Measurements from ENCODE around the gene RABGAP1L. TPM values are rescaled to one million over a fixed set of nuclear protein-coding genes. Genes with fewer than 3 reads are reported as not detected.

The RABGAP1L gene
- total and polyA plus RNA-seq, 7 experiments from 2014 or later: 38.4 to 97.4 (median 55.1) TPM

DNA sequence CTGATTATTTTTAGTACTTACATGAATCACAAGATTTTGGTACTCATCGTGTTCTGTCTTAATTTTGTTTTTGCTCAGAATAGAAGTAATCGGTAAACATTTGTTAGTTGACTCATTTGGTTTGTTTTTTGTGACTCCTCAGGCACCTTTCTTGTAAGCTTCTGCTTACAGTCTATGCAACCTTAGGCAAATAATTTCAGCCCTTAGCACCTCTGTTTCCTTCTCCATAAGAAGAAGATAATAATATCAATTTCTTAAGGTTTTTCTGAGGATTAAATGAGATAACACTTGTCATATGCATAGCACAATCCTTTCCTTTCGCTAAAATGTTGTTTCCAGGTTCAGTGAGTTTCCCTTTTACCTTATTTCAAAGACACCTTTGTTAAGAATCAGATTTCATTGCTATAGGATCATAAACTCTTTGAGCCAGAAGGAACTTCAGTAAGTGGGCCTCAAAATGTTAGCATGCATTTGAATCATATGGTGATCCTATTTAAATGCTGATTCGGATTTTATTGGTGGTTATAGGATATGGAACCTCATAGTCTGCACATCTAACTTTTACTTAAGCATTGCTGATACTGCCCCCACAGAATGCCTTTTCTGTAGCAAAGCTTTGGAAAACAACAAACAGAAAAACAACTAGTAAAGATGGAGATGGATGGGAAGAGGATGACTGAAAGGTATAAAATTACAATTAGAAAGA is 567.7 kb downstream of the RABGAP1L start:
- H3K4me3 Mint-ChIP-seq: no peak overlapping the region
- Histone ChIP-seq H3K27ac (ENCODE audit: low read depth, low read length) (no peak overlapping the region), H3K4me3 (ENCODE audit: low read length) (no peak overlapping the region), H3K27me3 (ENCODE audit: control insufficient read depth in 2 of 2, insufficient read depth in 2 of 2, low read length in 2 of 2) (no peaks in the 10 kb centered on the region), H3K9me3 (ENCODE audit: control insufficient read depth in 2 of 3, low read length in 3 of 3) (no peaks in the 10 kb centered on the region), H3K36me3 (ENCODE audit: control insufficient read depth in 2 of 3, insufficient read depth in 3 of 3, low read length in 3 of 3) (no peaks in the 10 kb centered on the region), H3K4me1 (ENCODE audit: control insufficient read depth in 2 of 2, insufficient read depth in 2 of 2, low read length in 2 of 2) (no peaks in the 10 kb centered on the region)
- ATAC-seq: no peak
- DNase-seq: no peak
- intact Hi-C loops (cut with micrococcal nuclease): loop anchor here (1.0 kb wide), 3 partner anchors 465 to 1307 kb away; no protein-coding TSS in a partner anchor
- H3K36me3 Mint-ChIP-seq: peaks cover 0 to 6% (median 0%) of the 10 kb centered on the region in 5 donors
- no peaks in the 10 kb centered on the region for H3K9me3 Mint-ChIP-seq
- H3K27ac Mint-ChIP-seq: no peak overlapping the region
- peaks cover 0 to 1% (median 0%) of the 10 kb centered on the region in 7 donors for H3K4me1 Mint-ChIP-seq
- ChIA-PET CTCF (interaction anchor here (0.8 kb wide), 1 partner anchor 903 kb away, joined by 3 read pairs; no protein-coding TSS in a partner anchor), POLR2A (no interaction called here)
- H3K27me3 Mint-ChIP-seq: peaks cover 0 to 2% (median 0%) of the 10 kb centered on the region in 5 donors

DNA sequence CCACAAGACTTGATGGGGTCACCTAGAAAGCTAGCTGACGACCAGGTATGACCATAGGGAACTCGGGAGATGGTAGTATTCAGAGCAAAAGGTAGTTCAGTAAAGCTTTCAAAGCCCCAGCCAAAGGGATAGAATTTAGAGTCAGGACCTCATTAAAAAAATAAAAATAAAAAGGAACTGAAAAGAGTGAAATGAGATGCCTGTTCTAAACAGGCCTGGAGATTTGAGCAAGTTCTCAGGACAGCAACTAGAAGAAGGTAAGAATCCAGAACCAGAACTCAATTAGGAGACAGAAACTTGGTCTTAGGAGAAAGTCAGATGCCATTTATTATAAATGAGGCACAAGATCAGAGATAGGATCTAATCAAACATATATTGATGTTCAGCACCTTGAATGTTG is 575.0 kb downstream of the RABGAP1L start:
- ChIA-PET CTCF (no interaction called here), POLR2A (no interaction called here)
- peaks cover 0 to 2% (median 0%) of the 10 kb centered on the region in 5 donors for H3K27me3 Mint-ChIP-seq

DNA sequence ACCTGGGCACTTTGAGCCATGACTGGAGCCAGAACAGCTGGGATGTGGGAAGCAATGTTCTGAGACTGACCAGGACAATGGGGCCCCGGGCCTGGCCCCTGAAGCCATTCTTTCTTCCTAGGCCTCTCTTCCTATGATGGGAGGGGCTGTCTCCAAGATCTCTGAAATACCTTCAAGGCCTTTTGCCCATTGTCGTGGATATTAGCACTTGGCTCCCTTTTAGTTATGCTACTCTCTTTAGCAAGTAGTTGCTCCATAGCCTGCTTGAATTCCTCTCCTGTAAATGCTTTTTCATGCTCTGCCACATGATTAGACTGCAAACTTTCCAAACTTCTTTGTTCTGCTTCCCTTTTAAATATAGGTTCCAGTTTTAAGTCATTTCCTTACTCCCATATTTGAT is 577.5 kb downstream of the RABGAP1L start:
- no peak for ATAC-seq
- Mint-ChIP-seq H3K4me3 (no peak overlapping the region), H3K27ac (no peak overlapping the region), H3K36me3 (peaks cover 4 to 30% (median 24%) of the 10 kb centered on the region in 5 donors), H3K4me1 (peaks cover 0 to 18% (median 7%) of the 10 kb centered on the region in 7 donors), H3K27me3 (no peaks in the 10 kb centered on the region), H3K9me3 (peaks cover 0 to 29% (median 8%) of the 10 kb centered on the region in 11 donors)
- intact Hi-C loops (cut with micrococcal nuclease): no loop called here
- Histone ChIP-seq H3K36me3 (ENCODE audit: control insufficient read depth in 2 of 3, insufficient read depth in 3 of 3, low read length in 3 of 3) (no peaks in the 10 kb centered on the region), H3K9me3 (ENCODE audit: control insufficient read depth in 2 of 3, low read length in 3 of 3) (peaks cover 0 to 6% (median 0%) of the 10 kb centered on the region in 3 experiments), H3K27me3 (ENCODE audit: control insufficient read depth in 2 of 2, insufficient read depth in 2 of 2, low read length in 2 of 2) (no peaks in the 10 kb centered on the region), H3K27ac (ENCODE audit: low read depth, low read length) (no peak overlapping the region), H3K4me1 (ENCODE audit: control insufficient read depth in 2 of 2, insufficient read depth in 2 of 2, low read length in 2 of 2) (no peaks in the 10 kb centered on the region), H3K4me3 (ENCODE audit: low read length) (no peak overlapping the region)
- ChIA-PET CTCF (no interaction called here), POLR2A (no interaction called here)
- no peak for DNase-seq

More for the DNA sequence above, 575.0 kb downstream of the RABGAP1L start:
- H3K4me1 Mint-ChIP-seq: peaks cover 0 to under 1% (median 0%) of the 10 kb centered on the region in 7 donors
- H3K27ac Mint-ChIP-seq: no peak overlapping the region
- Histone ChIP-seq H3K9me3 (ENCODE audit: control insufficient read depth in 2 of 3, low read length in 3 of 3) (peaks cover 0 to 6% (median 0%) of the 10 kb centered on the region in 3 experiments), H3K4me3 (ENCODE audit: low read length) (no peak overlapping the region), H3K27me3 (ENCODE audit: control insufficient read depth in 2 of 2, insufficient read depth in 2 of 2, low read length in 2 of 2) (no peaks in the 10 kb centered on the region), H3K4me1 (ENCODE audit: control insufficient read depth in 2 of 2, insufficient read depth in 2 of 2, low read length in 2 of 2) (no peaks in the 10 kb centered on the region), H3K36me3 (ENCODE audit: control insufficient read depth in 2 of 3, insufficient read depth in 3 of 3, low read length in 3 of 3) (no peaks in the 10 kb centered on the region), H3K27ac (ENCODE audit: low read depth, low read length) (no peak overlapping the region)
- DNase-seq: no peak
- no peak overlapping the region for H3K4me3 Mint-ChIP-seq
- H3K9me3 Mint-ChIP-seq: peaks cover 0 to 29% (median 8%) of the 10 kb centered on the region in 11 donors
- intact Hi-C loops (cut with micrococcal nuclease): no loop called here
- ATAC-seq: no peak
- peaks cover 4 to 31% (median 24%) of the 10 kb centered on the region in 5 donors for H3K36me3 Mint-ChIP-seq

DNA sequence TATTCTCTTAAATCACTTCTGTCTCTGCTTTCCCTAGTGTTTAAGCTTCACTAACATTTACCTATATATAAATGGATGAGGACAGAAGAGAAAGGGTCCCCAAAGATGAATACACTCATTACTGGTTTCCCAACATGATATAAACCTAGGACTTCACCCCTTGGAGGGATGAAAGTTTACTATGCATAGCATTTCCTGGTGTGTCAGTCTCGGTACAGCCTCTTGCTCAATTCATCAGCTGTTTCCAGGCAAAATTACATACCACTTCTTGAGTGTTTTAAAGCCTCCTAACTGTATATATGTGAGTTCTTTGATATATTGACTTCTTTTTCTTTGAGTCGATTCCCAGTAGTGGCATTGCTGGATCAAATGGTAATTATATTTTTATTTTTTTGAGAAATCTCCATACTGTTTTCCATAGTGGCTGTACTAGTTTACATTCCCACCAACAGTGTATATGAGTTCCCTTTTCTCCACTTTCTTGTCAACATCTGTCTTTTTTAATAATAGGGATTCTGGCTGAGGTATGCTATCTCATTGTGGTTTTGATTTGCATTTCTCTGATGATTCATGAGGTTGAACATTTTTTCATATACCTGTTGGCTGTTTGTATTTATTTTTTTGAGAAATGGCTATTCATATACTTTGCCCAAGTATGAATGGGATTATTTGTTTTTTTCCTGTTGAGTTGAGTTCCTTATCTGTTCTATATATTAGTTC is 581.1 kb downstream of the RABGAP1L start:
- ChIA-PET POLR2A (no interaction called here), CTCF (interaction anchor here (1.1 kb wide), 2 partner anchors 478 to 482 kb away, joined by 3 to 4 read pairs; no protein-coding TSS in a partner anchor)
- no peaks in the 10 kb centered on the region for H3K36me3 ChIP-seq (ENCODE audit: control insufficient read depth in 2 of 3, insufficient read depth in 3 of 3, low read length in 3 of 3)
- H3K4me1 ChIP-seq (ENCODE audit: control insufficient read depth in 2 of 2, insufficient read depth in 2 of 2, low read length in 2 of 2): no peaks in the 10 kb centered on the region
- peak overlapping the region in 1 of 9 donors; percentile 4 for H3K27ac Mint-ChIP-seq
- H3K4me1 Mint-ChIP-seq: peaks cover 0 to 18% (median 12%) of the 10 kb centered on the region in 7 donors
- peaks cover 0 to 22% (median 6%) of the 10 kb centered on the region in 11 donors for H3K9me3 Mint-ChIP-seq
- intact Hi-C loops (cut with micrococcal nuclease): loop anchor here in 1 of 2 donors (5.0 to 10.0 kb wide), 2 partner anchors 1306 to 1993 kb away; no protein-coding TSS in a partner anchor
- no peak for DNase-seq
- H3K4me3 ChIP-seq (ENCODE audit: low read length): no peak overlapping the region
- ATAC-seq: no peak
- H3K27me3 ChIP-seq (ENCODE audit: control insufficient read depth in 2 of 2, insufficient read depth in 2 of 2, low read length in 2 of 2): no peaks in the 10 kb centered on the region
- no peaks in the 10 kb centered on the region for H3K27me3 Mint-ChIP-seq
- H3K27ac ChIP-seq (ENCODE audit: low read depth, low read length): no peak overlapping the region
- no peak overlapping the region for H3K4me3 Mint-ChIP-seq
- H3K9me3 ChIP-seq (ENCODE audit: control insufficient read depth in 2 of 3, low read length in 3 of 3): peaks cover 0 to 6% (median 0%) of the 10 kb centered on the region in 3 experiments
- H3K36me3 Mint-ChIP-seq: peaks cover 4 to 17% (median 15%) of the 10 kb centered on the region in 5 donors

DNA sequence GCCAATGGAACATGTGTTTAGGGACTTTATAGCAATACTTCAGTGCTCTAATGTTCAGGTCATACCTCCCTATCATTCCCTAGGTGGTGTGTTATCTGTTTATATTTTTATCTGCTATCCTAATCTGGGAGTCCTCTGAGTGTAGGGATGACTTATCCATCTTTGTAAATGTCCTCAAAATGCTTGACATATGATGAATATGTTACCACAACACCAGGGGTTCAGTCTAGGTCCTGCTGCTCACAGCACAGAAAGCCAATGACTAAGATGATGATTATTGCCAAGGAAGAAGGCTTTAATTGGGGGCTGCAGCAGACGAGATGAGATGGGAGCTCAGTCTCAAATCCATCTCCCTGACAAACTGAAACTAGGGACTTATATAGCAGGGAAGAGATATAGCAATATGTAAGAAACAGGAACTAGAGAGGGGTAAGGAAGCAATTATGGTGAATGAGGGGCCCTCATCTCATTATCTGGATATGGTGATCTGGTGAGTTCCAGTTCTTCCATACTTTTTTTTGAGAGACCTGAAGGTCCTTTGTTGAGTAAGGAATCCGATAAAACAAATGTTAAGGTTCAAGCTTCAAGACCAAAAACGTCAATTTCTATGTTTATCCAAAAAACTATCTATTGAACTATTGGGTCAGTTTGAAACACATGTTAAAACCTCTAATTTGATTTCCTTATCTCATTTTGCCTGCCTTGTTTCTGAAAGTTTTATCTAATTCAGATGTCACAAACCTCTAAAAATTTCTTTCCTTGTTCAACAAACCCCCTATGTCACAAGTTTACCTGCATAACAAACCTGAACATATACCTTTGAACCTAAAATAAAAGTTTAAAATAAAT is 583.7 kb downstream of the RABGAP1L start:
- intact Hi-C loops (cut with micrococcal nuclease): loop anchor here in 1 of 2 donors (5.0 to 10.0 kb wide), 2 partner anchors 1308 to 1996 kb away; no protein-coding TSS in a partner anchor
- H3K27me3 ChIP-seq (ENCODE audit: control insufficient read depth in 2 of 2, insufficient read depth in 2 of 2, low read length in 2 of 2): no peaks in the 10 kb centered on the region
- no peaks in the 10 kb centered on the region for H3K4me1 ChIP-seq (ENCODE audit: control insufficient read depth in 2 of 2, insufficient read depth in 2 of 2, low read length in 2 of 2)
- Mint-ChIP-seq H3K36me3 (no peaks in the 10 kb centered on the region), H3K4me1 (peaks cover 0 to 18% (median 12%) of the 10 kb centered on the region in 7 donors), H3K9me3 (no peaks in the 10 kb centered on the region), H3K4me3 (no peak overlapping the region), H3K27ac (no peak overlapping the region), H3K27me3 (peaks cover 0 to 5% (median 0%) of the 10 kb centered on the region in 5 donors)
- ChIA-PET CTCF (interaction anchor here (0.6 to 1.9 kb wide), 4 partner anchors 11 to 1323 kb away, joined by 3 to 6 read pairs (median 3); no protein-coding TSS in a partner anchor), POLR2A (no interaction called here)
- H3K36me3 ChIP-seq (ENCODE audit: control insufficient read depth in 2 of 3, insufficient read depth in 3 of 3, low read length in 3 of 3): no peaks in the 10 kb centered on the region
- DNase-seq: no peak
- no peak for ATAC-seq
- H3K9me3 ChIP-seq (ENCODE audit: control insufficient read depth in 2 of 3, low read length in 3 of 3): no peaks in the 10 kb centered on the region
- no peak overlapping the region for H3K27ac ChIP-seq (ENCODE audit: low read depth, low read length)
- no peak overlapping the region for H3K4me3 ChIP-seq (ENCODE audit: low read length)

Data from naive thymus-derived CD4-positive, alpha-beta T cell (primary cell).